PC-9 (cell line): Measurements from ENCODE around the gene INPP5A.

Experiments
- CTCF ChIP-seq: fragments of 200-600 bp; sonication (generic); conservative IDR thresholded peaks from 2 replicates; pipeline ENCODE4 v1.6.1; 2017; ENCODE audit warnings: mixed run types, antibody characterized with exemption, mild to moderate bottlenecking, moderate library complexity
- EZH2 ChIP-seq: fragments of 200-600 bp; sonication (generic); IDR thresholded peaks from 2 replicates; pipeline ENCODE4 v1.8.0; 2017; ENCODE audit warnings: antibody characterized with exemption, low read depth

GRCh38 chr10:132659206-132660091 is 121.9 kb downstream of the INPP5A start:
- TF ChIP-seq CTCF (no peak), EZH2 (no peak)
